Right lobe of liver (tissue), 6 donors: Measurements from ENCODE around the gene GMDS. TPM values are rescaled to one million over a fixed set of nuclear protein-coding genes. Genes with fewer than 3 reads are reported as not detected.

ENCODE experiments used
- ATAC-seq, 4 donors: fragments of 200-7000 bp; cut with Tn5 transposase; one replicate each; pipeline ENCODE4 v1.9.1; 2020; ENCODE audit warnings: mild to moderate bottlenecking in 4 of 4, moderate library complexity in 4 of 4
- DNase-seq, 3 donors: peaks; one replicate each; pipeline ENCODE4 v3.0.0-alpha.2; 2020
- H3K27ac ChIP-seq, 3 donors: fragments of 200-600 bp; one replicate each; pipeline ENCODE4 v1.8.0; 2022
- H3K27me3 ChIP-seq, 2 donors: fragments of 200-600 bp; one replicate each; pipeline ENCODE4 v1.8.0; 2022
- H3K36me3 ChIP-seq, 4 donors: fragments of 200-600 bp; sonication (generic) in 1 of 4; one replicate each; pipeline versions ENCODE4 v1.5.1 to v1.8.0; 2017 to 2022; ENCODE audit warnings: control low read depth in 1 of 4
- H3K4me1 ChIP-seq, 4 donors: fragments of 200-600 bp; sonication (generic) in 1 of 4; one replicate each; pipeline versions ENCODE4 v1.5.1 to v1.8.0; 2017 to 2022; ENCODE audit warnings: control low read depth in 1 of 4
- H3K4me3 ChIP-seq, 3 donors: fragments of 200-600 bp; one replicate each; pipeline ENCODE4 v1.8.0; 2022
- H3K9me3 ChIP-seq, 4 donors: fragments of 200-600 bp; sonication (generic) in 1 of 4; one replicate each; pipeline versions ENCODE4 v1.5.1 to v1.8.0; 2017 to 2022; ENCODE audit warnings: control low read depth in 1 of 4
- POLR2A ChIP-seq: fragments of 450-650 bp; IDR thresholded peaks from one replicate; pipeline ENCODE4 v1.6.1; 2017; ENCODE audit warnings: antibody characterized with exemption, mild to moderate bottlenecking
- WGBS: methylation state at CpG from one replicate; pipeline ENCODE4 v1.1.6; 2018; ENCODE audit warnings: low coverage, low lambda C conversion rate; ENCODE audit not compliant: insufficient coverage; ENCODE audit errors: missing lambda C conversion rate; 5-methylcytosine and 5-hydroxymethylcytosine counted together
- intact Hi-C, 2 donors: fragments of 100-400 bp; cut with DNase I; formaldehyde crosslinking; loops; one replicate each; pipeline versions ENCODE4 v1.11.2 to v1.14.1; 2022
- total RNA-seq, 6 experiments: library from RNA; depleted of rRNA in 2 of 6; stranded (reverse); fragments of >200 nt in 2 of 6; fragmentation: NEBNext Ultra II Directional in 3 of 6; extraction: Animal tissue kit (Norgen Biotek cat#: 25700) in 3 of 6; gene quantifications; one replicate each; pipeline versions ENCODE4 v1.1.0 to v1.2.4, GENCODE V29; 2016 to 2023
- TF ChIP-seq, protein P1 (sequence below), 4 donors: fragments of 200-600 bp in 3 of 4; fragments of 450-650 bp in 1 of 4; IDR thresholded peaks; one replicate each; pipeline versions ENCODE4 v1.5.1 to v1.8.0; 2016 to 2022; ENCODE audit warnings: antibody characterized with exemption in 4 of 4, mild to moderate bottlenecking in 2 of 4
- donor health status: DM: no; HTN: yes; CAD: no.
- donor health status: DM: no; HTN: no; CAD: no.
- donor health status: DM: no; HTN: no; CAD: no.
- donor health status: DM: no; HTN: yes; CAD: no.
- donor health status: DM: no; HTN: yes; CAD: no.

GMDS gene
- total RNA-seq, 6 experiments from 2014 or later, result 15.9 to 34.4 (median 23.4) TPM

DNA sequence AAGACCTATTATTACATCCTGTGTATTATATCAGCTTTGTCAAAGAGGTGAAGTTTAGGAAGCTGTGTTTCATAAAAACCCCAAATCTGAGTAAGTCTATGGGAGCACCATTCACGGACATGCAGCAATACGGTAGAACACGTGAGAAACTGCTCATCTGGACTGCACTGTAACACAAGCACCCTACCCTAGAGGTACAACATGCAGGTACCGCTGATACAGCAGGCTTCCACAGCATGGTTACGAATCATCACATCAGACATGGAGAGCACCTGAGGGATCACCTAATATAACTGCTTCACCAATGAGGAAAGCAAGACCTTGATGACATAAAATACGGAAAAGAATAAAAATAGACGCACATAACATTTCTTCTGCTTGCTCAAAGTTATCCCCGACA, 96.7 kb downstream of the GMDS start:
- Histone ChIP-seq H3K4me3 (no peak overlapping the region), H3K36me3 (no peaks in the 10 kb centered on the region)
- ATAC-seq, result no peak

DNA sequence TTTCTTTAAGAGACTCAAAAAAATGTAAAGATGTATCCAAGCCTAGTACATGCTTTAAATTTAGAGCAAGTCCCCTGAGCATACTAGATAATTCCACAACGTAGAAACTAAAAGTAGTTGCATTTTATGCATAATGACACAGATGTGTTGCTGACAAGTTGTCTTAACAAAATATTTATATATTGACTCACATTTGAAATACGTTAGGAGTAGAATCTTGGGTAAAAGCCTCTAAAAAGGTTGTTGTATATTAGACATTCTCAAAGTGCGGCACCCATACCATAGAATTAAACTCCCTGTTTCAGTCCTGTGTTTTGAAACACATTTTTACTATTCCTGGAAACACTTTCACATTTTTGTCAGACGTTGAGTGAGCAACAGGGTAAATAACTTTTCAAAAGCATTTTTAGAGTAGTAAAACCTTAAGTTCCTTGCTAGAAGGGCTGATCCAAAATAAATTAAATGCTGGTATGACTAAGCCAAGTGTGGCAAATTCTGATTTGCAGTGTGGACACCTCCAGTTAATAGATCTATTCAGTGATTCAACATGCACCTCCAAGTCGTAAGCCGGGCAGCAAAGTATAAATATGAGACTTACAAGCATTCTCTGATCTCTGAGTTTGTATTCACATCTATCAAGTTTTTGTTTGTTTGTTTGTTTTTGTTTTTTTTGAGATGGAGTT, 97.5 kb downstream of the GMDS start:
- DNase-seq (no peak), ATAC-seq (no peak)
- TF ChIP-seq, protein P1, sequence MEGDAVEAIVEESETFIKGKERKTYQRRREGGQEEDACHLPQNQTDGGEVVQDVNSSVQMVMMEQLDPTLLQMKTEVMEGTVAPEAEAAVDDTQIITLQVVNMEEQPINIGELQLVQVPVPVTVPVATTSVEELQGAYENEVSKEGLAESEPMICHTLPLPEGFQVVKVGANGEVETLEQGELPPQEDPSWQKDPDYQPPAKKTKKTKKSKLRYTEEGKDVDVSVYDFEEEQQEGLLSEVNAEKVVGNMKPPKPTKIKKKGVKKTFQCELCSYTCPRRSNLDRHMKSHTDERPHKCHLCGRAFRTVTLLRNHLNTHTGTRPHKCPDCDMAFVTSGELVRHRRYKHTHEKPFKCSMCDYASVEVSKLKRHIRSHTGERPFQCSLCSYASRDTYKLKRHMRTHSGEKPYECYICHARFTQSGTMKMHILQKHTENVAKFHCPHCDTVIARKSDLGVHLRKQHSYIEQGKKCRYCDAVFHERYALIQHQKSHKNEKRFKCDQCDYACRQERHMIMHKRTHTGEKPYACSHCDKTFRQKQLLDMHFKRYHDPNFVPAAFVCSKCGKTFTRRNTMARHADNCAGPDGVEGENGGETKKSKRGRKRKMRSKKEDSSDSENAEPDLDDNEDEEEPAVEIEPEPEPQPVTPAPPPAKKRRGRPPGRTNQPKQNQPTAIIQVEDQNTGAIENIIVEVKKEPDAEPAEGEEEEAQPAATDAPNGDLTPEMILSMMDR (IDR thresholded peaks at IDR 0.05), result no peak
- TF ChIP-seq POLR2A, result no peak
- 91% methylated on average over 6 of the region's 6 CpGs for WGBS
- Histone ChIP-seq H3K4me3 (no peak overlapping the region), H3K4me1 (no peaks in the 10 kb centered on the region), H3K9me3 (no peaks in the 10 kb centered on the region), H3K36me3 (no peaks in the 10 kb centered on the region), H3K27ac (no peak overlapping the region), H3K27me3 (no peaks in the 10 kb centered on the region)
- intact Hi-C loops, result no loop called here

More for the DNA sequence above, 96.7 kb downstream of the GMDS start:
- intact Hi-C loops, result no loop called here
- no peak for DNase-seq
- TF ChIP-seq, protein P1 (IDR thresholded peaks at IDR 0.05), result no peak
- TF ChIP-seq POLR2A, result no peak
- Histone ChIP-seq H3K4me1 (no peaks in the 10 kb centered on the region), H3K27me3 (no peaks in the 10 kb centered on the region), H3K9me3 (no peaks in the 10 kb centered on the region), H3K27ac (no peak overlapping the region)
- WGBS, result 95% methylated on average over 8 of the region's 8 CpGs

DNA sequence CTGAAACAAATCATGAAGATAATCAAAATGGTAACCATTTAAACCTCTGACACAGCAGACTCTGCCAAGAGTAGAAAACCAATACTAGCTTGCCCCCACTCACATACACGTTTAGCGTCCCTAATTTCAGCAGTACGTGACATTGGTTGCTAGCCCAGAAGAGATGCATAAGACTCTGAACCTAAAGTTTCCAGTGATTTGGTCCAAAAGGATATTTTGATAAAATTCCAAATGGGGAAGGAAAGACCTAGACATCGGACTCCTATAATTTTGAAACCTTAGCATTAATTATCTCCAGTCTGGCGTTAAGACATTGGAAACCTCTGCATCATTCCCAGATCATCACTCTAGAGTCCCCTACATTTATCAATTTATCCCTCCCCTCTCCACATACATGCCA, 98.1 kb downstream of the GMDS start:
- no peaks in the 10 kb centered on the region for H3K27me3 ChIP-seq
- H3K36me3 ChIP-seq, result no peaks in the 10 kb centered on the region
- no peak overlapping the region for H3K4me3 ChIP-seq
- TF ChIP-seq, protein P1 (IDR thresholded peaks at IDR 0.05), result no peak
- TF ChIP-seq POLR2A, result no peak
- no peaks in the 10 kb centered on the region for H3K4me1 ChIP-seq
- DNase-seq (no peak), ATAC-seq (no peak)
- intact Hi-C loops, result no loop called here
- no peak overlapping the region for H3K27ac ChIP-seq
- no peaks in the 10 kb centered on the region for H3K9me3 ChIP-seq
- WGBS, result 89% methylated on average over 2 of the region's 5 CpGs

DNA sequence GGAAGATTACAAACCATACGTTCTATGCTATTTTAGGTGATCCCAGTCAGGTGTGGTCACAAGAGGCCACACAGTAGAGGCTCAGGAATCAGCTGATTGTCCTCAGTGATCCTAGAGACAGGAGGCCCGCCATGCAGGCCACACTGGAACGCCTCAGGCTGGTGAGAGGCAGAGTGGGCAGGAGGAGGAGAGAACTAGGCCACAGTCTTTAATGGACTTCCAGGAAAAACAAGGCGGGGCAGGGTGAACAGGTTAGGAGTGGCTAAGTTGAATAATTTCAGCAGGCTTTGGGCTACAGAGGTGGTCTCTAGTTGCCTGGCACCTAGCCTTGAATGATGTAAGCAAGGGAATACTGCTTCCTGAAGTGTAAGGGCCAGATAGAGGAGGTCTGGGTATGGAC, 101.2 kb downstream of the GMDS start:
- H3K9me3 ChIP-seq, result no peaks in the 10 kb centered on the region
- no peaks in the 10 kb centered on the region for H3K27me3 ChIP-seq
- no peak for TF ChIP-seq POLR2A
- TF ChIP-seq, protein P1 (IDR thresholded peaks at IDR 0.05), result no peak
- H3K36me3 ChIP-seq, result no peaks in the 10 kb centered on the region
- H3K27ac ChIP-seq, result no peak overlapping the region
- DNase-seq, result no peak
- H3K4me1 ChIP-seq, result no peaks in the 10 kb centered on the region
- intact Hi-C loops, result no loop called here
- ATAC-seq, result no peak
- 83% methylated on average over 3 of the region's 4 CpGs for WGBS
- H3K4me3 ChIP-seq, result no peak overlapping the region
